ENCODE measurements around the gene FEZF2. TPM values are rescaled to one million over a fixed set of nuclear protein-coding genes. Genes with fewer than 3 reads are reported as not detected.

Gene FEZF2
- total and polyA plus RNA-seq, 2 of the 8 experiments (the other 6 are each of a cell fraction or from before 2014, with no cell fraction given): 0.06 TPM; not detected in 1

DNA sequence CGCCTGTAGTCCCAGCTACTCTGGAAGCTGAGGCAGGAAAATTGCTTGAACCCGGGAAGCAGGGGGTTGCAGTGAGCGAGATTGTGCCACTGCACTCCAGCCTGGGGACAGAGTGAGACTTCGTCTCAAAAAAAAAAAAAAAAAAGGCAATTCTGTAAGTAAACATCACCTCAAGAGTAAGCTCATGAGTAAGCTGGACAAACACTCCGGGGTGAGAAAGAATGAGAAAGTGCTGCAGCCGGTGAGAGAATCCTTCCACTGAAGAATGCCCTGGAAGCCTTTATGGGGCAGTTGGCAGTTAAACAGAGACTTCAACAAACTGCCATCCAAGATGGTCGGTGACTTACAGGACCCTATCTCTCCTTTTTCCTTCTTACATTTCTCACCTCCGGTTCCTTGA, 47.5 kb downstream of the FEZF2 start:
- 93% methylated on average over 7 of the region's 8 CpGs; no CpG with 5 or more reads in 1 of the 2 experiments for WGBS, 2 experiments (ENCODE audit: extremely low coverage in 1 of 2, insufficient coverage in 1 of 2, insufficient read length in 1 of 2, insufficient replicate concordance in 2 of 2, low coverage in 1 of 2, low lambda C conversion rate in 2 of 2, missing lambda C conversion rate in 1 of 2)
- Histone ChIP-seq H4K20me1 (replicated peaks in 1 of 2; ENCODE audit: control insufficient read depth in 1 of 2, insufficient read depth in 2 of 2, low read length in 2 of 2) (no peaks in the 10 kb centered on the region), H3K4ac (replicated peaks; ENCODE audit: insufficient read length, low read depth, low read length) (no peak overlapping the region), H4K5ac (ENCODE audit: insufficient read length, low read depth, low read length) (no peak overlapping the region), H4K91ac (replicated peaks; ENCODE audit: insufficient read length, low read length) (no peak overlapping the region), H2AFZ (ENCODE audit: low read length) (no peak overlapping the region), H3K14ac (ENCODE audit: insufficient read length) (no peak overlapping the region), H3K4me1 (replicated peaks in 1 of 4; ENCODE audit: control insufficient read depth in 3 of 4, insufficient read depth in 4 of 4, low read length in 3 of 4) (no peaks in the 10 kb centered on the region), H3K27me3 (replicated peaks in 1 of 4; ENCODE audit: control insufficient read depth in 3 of 4, extremely low read depth in 1 of 4, insufficient read depth in 3 of 4, low read length in 3 of 4) (no peaks in the 10 kb centered on the region), H3K79me2 (ENCODE audit: control insufficient read depth in 1 of 2, insufficient read depth in 2 of 2, low read length in 2 of 2) (no peaks in the 10 kb centered on the region), H4K8ac (ENCODE audit: extremely low read depth, insufficient read depth, low read length) (no peak overlapping the region), H3K23me2 (ENCODE audit: low read depth, low read length) (no peaks in the 10 kb centered on the region), H2BK12ac (ENCODE audit: low read depth, low read length) (no peak overlapping the region), H3K79me1 (ENCODE audit: low read depth, low read length) (no peaks in the 10 kb centered on the region), H2AK5ac (ENCODE audit: low read depth, low read length) (no peak overlapping the region), H3K4me3 (ENCODE audit: extremely low read depth in 1 of 4, insufficient read depth in 2 of 4, low read depth in 3 of 4, low read length in 4 of 4) (no peak overlapping the region), H2BK120ac (replicated peaks; ENCODE audit: low read depth, low read length) (no peak overlapping the region), H3K23ac (ENCODE audit: insufficient read length) (no peak overlapping the region), H2BK15ac (ENCODE audit: low read length) (no peak overlapping the region), H3K9ac (replicated peaks in 1 of 4; ENCODE audit: extremely low read depth in 1 of 4, low read depth in 3 of 4, low read length in 3 of 4) (no peak overlapping the region), H3K4me2 (ENCODE audit: insufficient read depth in 1 of 2, low read depth in 2 of 2, low read length in 2 of 2) (no peak overlapping the region), H3K56ac (replicated peaks; ENCODE audit: insufficient read length, low read depth, low read length) (no peak overlapping the region), H3K18ac (ENCODE audit: extremely low read depth, low read length) (no peak overlapping the region), H3K36me3 (ENCODE audit: control insufficient read depth in 2 of 4, insufficient read depth in 4 of 4, low read length in 3 of 4) (peaks cover 0 to 5% (median 0%) of the 10 kb centered on the region in 4 experiments; a peak in 1 of 8 replicates), H2BK5ac (ENCODE audit: low read depth, low read length) (no peak overlapping the region), H3K9me3 (ENCODE audit: insufficient read depth in 2 of 2, low read depth in 1 of 2, low read length in 1 of 2) (no peaks in the 10 kb centered on the region), H2BK20ac (ENCODE audit: low read length) (no peak overlapping the region), H3K27ac (ENCODE audit: low read depth, low read length) (no peak overlapping the region)
- FAIRE-seq: no peak
- ChIA-PET POLR2A (ENCODE audit: partially characterized antibody) (interaction anchor here (1.2 kb wide), 1 partner anchor 9 kb away, joined by 3 read pairs; no protein-coding TSS in a partner anchor), CTCF (ENCODE audit: partially characterized antibody) (interaction anchor here (0.7 to 1.9 kb wide), 3 partner anchors 125 to 1014 kb away, joined by 4 to 6 read pairs (median 5); no protein-coding TSS in a partner anchor)
- no peak for DNase-seq (ENCODE audit: low read depth in 1 of 2, low spot score in 2 of 2)
- no peak for TF ChIP-seq HDAC2 (IDR thresholded peaks at IDR 0.05; ENCODE audit: borderline replicate concordance in 1 of 2, low read depth in 2 of 2, low read length in 2 of 2)
